Loucy (cell line): ENCODE data around the gene PPHLN1.

Experiments
- EZH2phosphoT487 ChIP-seq: fragments of 200-600 bp; IDR thresholded peaks from 2 replicates; pipeline ENCODE4 v1.6.1; 2018; ENCODE audit warnings: antibody characterized with exemption, mild to moderate bottlenecking, moderate library complexity, borderline replicate concordance
- TF ChIP-seq, protein P1 (sequence below): fragments of 200-600 bp; sonication (generic); conservative IDR thresholded peaks from 2 replicates; pipeline ENCODE4 v1.5.1; 2014; ENCODE audit warnings: mild to moderate bottlenecking, antibody characterized with exemption, low read length

DNA sequence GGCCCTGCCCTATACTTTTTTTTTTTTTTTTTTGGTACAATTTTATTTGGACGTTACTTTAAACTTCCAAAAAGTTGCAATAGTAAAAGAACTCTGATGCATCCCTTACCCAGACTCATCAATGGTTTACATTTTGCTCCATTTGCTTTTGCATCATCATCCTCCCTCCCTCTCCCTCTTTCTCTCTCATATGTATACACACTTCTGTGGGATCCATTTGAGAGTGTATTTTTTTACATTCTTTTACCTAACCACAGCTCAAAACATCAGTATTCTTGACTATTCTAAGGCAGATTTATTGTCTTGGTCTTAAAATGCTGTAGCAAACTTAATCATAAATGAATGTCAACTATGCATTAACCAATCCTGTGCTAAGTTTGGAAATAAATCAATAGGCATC is 152.0 kb downstream of the PPHLN1 start:
- TF ChIP-seq, protein P1, sequence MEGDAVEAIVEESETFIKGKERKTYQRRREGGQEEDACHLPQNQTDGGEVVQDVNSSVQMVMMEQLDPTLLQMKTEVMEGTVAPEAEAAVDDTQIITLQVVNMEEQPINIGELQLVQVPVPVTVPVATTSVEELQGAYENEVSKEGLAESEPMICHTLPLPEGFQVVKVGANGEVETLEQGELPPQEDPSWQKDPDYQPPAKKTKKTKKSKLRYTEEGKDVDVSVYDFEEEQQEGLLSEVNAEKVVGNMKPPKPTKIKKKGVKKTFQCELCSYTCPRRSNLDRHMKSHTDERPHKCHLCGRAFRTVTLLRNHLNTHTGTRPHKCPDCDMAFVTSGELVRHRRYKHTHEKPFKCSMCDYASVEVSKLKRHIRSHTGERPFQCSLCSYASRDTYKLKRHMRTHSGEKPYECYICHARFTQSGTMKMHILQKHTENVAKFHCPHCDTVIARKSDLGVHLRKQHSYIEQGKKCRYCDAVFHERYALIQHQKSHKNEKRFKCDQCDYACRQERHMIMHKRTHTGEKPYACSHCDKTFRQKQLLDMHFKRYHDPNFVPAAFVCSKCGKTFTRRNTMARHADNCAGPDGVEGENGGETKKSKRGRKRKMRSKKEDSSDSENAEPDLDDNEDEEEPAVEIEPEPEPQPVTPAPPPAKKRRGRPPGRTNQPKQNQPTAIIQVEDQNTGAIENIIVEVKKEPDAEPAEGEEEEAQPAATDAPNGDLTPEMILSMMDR, result no peak
- TF ChIP-seq EZH2phosphoT487, result no peak
